HPDE6-E6E7 (cell line): ENCODE measurements around the gene P4HA2.

Experiments used
- DNase-seq: peaks from one replicate; pipeline ENCODE4 v3.0.0; 2011; ENCODE audit warnings: missing footprints; ENCODE audit errors: extremely low spot score

Gene P4HA2

GRCh38 chr5:132224716-132225115, 2.9 kb downstream of the P4HA2 start:
- no peak for DNase-seq

DNA sequence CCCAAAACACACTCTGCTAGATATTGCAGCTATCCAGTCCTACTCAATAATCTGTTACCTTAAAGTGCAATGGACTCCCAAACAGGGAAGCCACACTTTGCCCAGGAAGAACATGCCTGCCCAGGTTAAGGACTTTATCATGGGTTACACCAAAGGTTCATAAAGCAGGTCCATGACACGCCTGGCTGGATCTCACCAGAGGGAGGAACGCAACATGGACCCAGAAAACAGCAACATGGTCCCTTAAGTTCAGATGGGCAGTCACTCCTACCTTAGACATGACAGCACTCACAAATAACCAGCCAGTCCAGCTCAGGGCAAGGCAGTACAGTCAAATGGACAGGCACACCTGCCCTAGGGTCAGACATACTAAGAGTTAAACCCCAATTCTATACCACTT, 3.8 kb downstream of the P4HA2 start:
- no peak for DNase-seq

GRCh38 chr5:132222649-132223038, 5.0 kb downstream of the P4HA2 start:
- no peak for DNase-seq

DNA sequence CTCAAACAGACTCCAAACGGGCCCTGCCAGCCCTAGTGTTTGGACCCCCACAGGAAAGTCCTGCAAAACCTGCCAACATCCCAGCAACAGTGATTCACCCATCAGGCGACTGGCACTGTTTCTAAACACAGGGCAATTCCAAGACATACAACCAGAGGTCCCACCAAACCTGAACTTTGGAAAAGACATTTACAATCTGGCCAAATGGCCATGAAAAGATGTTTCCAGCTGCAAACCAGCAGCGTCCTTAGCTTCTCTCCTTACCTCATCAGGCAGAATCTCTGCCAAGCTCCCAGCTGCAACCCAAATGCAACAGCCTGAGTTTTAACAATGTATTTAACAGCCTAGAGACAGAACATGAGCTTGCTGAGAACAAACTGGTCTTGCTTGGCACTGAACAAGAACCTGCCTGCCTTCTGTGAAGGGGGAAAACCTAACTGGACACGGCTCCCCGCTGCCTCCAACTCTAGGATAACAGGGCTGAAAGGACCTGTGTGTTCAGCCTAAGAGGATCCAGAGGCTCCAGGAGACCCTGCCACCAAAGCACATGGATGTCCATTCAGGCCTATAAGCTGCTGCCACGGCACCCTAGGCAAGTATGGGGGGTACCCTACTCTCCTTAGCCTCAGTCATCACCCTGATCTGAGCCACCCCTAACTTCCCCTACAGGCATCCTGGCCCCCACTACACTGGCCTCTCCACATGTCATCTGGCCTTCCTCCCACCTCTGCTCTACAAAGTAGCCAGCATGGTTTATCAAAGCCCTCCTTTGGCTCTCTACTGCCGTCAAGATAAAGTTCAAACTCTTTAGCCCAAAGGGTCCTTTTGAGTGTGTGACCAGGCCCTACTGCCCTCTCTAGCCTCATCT, 5.6 kb downstream of the P4HA2 start:
- DNase-seq, result no peak

DNA sequence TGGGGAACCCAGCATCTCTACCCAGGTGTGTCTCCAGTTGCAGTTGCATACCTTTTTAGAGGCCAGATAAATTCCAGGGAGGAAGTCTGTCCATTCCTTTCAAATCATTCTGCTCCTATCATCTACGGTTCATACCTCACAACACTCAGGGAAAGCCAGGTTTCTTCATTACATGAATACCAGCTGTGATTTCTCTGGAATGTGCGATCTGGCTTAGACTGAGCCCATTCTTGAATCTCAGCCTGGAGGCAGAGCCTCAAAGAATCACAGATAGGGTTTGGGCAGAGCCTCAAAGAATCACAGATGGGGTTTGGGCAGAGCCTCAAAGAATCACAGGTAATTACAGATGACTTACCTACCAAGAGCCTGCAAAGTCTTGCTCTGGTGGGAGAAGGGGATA, 7.2 kb downstream of the P4HA2 start:
- no peak for DNase-seq

DNA sequence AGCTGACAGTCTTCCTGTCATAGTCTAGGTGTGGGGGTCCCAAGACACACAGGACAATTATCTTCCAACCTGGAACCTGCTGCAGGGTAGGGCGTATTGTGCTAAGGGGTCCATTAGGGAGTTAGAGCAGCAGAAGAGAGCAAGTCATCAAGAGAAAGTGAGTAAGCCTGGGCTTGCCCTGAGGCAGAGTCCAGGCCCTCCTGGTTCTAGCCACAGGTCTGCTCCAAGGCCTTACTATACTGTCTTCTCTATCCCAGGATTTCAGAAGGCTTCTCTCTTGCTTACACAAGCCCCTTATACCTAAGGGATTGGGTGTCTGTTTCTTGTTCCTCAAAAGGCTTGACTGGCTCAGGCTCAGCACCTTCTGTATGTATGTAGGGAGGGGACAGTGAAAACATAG, 7.7 kb downstream of the P4HA2 start:
- DNase-seq, result no peak

DNA sequence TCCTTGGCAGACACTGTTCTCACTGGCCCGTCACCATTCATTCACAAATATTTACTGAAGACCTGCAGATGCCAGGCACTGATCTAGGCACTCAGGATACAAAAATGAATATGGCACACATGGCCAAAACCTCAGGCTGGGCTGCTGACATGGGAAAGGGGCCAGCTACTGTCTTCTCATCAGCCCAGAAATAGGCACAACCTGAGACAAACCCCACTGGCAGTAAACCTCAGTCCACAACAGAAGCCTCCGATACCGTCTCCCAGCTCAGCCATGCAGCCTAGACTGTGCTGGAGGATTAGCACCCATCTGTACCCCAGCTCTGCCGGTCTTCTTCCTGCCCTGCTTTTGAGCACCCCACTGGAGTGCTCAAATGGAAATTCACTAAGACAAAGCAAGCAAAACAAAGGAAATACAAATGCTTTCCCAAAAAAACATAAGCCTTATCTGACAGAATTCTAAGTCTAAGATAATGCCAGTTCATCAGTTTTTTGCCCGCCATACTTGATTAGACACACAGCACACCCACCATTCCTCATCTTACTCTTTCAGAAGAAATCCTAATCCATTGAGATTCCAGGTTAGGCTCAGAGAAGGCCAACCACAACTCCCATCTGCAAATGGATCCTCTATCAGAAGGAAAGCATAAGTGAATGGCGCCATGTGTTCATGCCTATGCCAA, 8.2 kb downstream of the P4HA2 start:
- no peak for DNase-seq

DNA sequence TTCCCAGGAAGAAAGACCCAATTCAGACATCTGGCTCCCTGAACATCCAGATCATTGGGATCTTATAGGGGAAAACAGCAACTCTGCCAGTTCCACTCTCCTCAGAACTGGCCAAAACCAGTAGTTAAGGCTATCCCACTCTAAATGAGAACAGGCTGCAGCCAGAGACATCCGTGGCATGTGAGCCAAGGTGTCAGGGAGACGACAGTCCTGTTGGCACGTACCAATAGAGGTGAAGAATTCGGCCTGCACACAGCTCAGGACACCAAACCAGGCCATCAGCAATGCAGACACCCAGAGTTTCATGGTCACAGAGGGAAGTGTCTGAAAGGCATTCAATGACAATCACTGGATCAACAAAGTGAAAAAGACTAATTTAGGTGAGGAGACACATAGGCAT, 9.3 kb downstream of the P4HA2 start:
- no peak for DNase-seq

DNA sequence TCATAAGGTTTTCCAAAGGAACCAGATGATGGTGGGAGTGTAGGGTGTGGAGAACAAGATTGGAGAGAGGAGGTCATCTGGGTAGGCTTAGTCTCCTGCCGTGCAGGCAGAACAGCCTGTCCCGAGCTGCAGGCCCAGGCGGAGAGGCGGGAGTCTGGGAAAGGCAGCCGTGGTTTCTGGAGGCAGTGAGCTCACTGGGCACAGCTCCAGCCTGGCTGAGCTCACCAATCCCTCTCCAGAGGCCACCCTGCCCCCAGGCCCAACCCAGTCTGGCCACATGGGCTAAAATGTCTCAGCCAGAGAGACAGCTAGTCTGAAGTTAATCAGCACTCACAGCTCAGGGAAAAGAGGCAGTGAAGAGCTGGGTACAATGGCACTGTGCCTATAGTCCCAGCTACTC, 12.3 kb downstream of the P4HA2 start:
- DNase-seq, result peak; percentile 97

- DNase-seq, result no peak
Observed at GRCh38 chr5:132214491-132214890, 13.2 kb downstream of the P4HA2 start.

- no peak for DNase-seq
Observed at GRCh38 chr5:132213666-132214065, 14.0 kb downstream of the P4HA2 start.

GRCh38 chr5:132211787-132212186, 15.9 kb downstream of the P4HA2 start:
- no peak for DNase-seq

GRCh38 chr5:132210944-132211343, 16.7 kb downstream of the P4HA2 start:
- DNase-seq, result no peak

DNA sequence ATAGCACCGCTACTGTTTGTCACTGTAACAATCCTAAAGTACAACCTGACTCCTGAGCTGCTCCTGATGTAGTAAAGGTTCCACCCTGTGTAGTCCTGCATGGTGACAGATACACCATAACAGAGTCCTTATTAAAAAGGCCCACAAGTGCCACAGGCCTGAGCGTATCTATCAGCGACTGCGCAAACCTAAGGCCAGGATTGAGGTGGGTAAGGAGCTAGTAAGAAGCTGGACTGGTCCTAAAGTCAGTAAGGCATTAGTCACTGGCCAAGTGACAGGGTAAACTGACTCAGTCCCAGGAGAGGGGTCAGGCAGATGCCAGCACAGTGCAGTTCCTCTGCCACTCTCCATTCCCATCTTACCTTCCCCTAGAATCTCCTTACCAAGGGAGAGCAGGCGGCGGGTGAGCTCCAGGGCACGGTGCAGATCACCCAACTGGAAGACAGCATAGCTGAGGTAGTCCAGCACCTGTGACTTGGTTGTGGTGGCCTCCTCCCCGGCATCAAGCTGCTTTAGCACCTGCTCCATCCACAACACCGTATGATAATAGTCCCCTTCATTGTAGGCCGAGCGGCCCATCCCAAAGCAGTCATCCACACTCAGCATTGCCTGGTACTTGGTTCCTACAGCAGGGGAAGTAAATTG, 17.6 kb downstream of the P4HA2 start:
- DNase-seq, result no peak

- DNase-seq, result no peak
Observed at GRCh38 chr5:132209131-132209530, 18.5 kb downstream of the P4HA2 start.

- DNase-seq, result no peak
Observed at GRCh38 chr5:132207778-132208177, 19.9 kb downstream of the P4HA2 start.

- DNase-seq, result no peak
Observed at GRCh38 chr5:132206782-132207181, 20.9 kb downstream of the P4HA2 start.

GRCh38 chr5:132205385-132206125, 22.1 kb downstream of the P4HA2 start:
- DNase-seq, result no peak

DNA sequence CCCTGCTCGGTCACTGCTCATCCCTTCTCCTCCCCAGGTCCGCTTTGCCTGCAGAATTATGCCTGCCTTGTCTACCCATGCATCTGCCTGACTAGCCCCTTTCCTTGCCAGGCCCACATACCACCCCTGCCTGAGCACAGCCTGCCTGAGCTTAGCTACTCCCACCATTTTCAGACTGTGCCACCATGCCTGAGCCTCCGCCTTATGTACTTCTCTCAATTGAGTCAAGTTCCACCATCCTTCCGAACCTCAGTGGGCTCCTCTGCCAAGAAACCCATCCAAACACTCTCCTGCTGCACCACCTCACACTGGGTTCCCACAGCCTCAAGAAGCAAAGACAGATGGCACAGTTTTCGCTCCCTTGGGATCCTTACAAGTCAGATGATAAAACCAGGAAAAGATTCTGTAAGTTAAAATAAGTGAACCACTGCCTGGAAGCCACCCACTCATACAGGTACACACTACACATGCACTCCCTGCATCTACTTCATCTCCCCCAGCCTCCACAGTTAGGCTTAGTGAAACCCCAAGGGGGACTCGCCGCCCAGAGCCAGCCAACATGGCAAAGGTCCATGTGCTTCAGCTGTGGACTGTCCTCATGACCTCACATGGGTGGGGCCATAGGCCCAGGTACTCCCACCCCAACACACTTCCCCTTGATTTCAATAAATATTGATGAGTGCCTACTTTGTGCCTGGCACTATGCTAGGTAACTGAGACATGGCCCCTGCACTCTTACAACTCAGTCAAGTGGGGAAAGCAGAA, 23.1 kb downstream of the P4HA2 start:
- DNase-seq, result no peak

- DNase-seq, result no peak
Observed at GRCh38 chr5:132203916-132204315, 23.7 kb downstream of the P4HA2 start.

DNA sequence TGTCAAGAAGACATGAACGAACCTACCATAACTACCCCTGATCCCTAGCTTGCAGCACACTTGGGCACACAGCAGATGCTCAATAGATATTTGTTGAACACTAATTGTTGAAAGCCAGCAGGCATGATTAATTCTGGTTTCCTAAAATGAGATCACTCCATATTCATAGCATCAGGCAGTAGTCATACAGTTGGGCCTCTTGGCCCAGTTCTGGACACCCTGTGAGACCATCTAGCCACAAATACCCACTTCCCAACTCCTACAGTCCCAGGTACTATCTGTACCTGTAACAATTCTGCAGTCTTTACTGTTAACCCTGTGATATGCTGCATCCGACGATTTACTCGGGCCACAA, 24.2 kb downstream of the P4HA2 start:
- DNase-seq, result no peak
